Hepatocyte (in vitro differentiated cells): ENCODE data around the gene LCAT.

Experiments used
- EZH2 ChIP-seq: fragments of 200-600 bp; sonication (generic); IDR thresholded peaks from 2 replicates; pipeline ENCODE4 v1.6.1; 2016; ENCODE audit warnings: antibody characterized with exemption, mild to moderate bottlenecking, borderline replicate concordance
- EZH2phosphoT487 ChIP-seq: fragments of 200-600 bp; sonication (generic); IDR thresholded peaks from one replicate; pipeline ENCODE4 v1.6.1; 2018; ENCODE audit warnings: antibody characterized with exemption, mild to moderate bottlenecking, low read depth, moderate library complexity; ENCODE audit not compliant: unreplicated experiment, severe bottlenecking
- TF ChIP-seq, protein P1 (sequence below): fragments of 200-600 bp; sonication (generic); IDR thresholded peaks from 2 replicates; pipeline ENCODE4 v1.5.1; 2016; ENCODE audit warnings: antibody characterized with exemption, mild to moderate bottlenecking; ENCODE audit not compliant: poor library complexity

- TF ChIP-seq, protein P1, sequence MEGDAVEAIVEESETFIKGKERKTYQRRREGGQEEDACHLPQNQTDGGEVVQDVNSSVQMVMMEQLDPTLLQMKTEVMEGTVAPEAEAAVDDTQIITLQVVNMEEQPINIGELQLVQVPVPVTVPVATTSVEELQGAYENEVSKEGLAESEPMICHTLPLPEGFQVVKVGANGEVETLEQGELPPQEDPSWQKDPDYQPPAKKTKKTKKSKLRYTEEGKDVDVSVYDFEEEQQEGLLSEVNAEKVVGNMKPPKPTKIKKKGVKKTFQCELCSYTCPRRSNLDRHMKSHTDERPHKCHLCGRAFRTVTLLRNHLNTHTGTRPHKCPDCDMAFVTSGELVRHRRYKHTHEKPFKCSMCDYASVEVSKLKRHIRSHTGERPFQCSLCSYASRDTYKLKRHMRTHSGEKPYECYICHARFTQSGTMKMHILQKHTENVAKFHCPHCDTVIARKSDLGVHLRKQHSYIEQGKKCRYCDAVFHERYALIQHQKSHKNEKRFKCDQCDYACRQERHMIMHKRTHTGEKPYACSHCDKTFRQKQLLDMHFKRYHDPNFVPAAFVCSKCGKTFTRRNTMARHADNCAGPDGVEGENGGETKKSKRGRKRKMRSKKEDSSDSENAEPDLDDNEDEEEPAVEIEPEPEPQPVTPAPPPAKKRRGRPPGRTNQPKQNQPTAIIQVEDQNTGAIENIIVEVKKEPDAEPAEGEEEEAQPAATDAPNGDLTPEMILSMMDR, result no peak
- TF ChIP-seq EZH2phosphoT487, result no peak
- TF ChIP-seq EZH2, result no peak
Observed at GRCh38 chr16:67943256-67943618, 683 bp downstream of the LCAT start.
